Mesenchymal stem cell (in vitro differentiated cells and primary cell): ENCODE measurements around the gene SLC7A9.
"Not testable (repeated sequence)": the region's sequence is repeated elsewhere in the genome, so short reads cannot be mapped to it uniquely, and the experiment has no call there.

Source experiments
- DNase-seq: peaks from one replicate; pipeline ENCODE4 v3.0.0-alpha.2; 2013
- H2AFZ ChIP-seq: one replicate; pipeline ENCODE4 v1.6.1; 2013; ENCODE audit warnings: low read depth, mild to moderate bottlenecking, control low read depth, inconsistent platforms, low read length, moderate library complexity
- H2AK5ac ChIP-seq: 2 replicates; pipeline ENCODE4 v1.6.1; 2013; ENCODE audit warnings: low read length, moderate library complexity, mild to moderate bottlenecking, inconsistent platforms; ENCODE audit not compliant: severe bottlenecking
- H2BK120ac ChIP-seq: one replicate; pipeline ENCODE4 v1.6.1; 2013; ENCODE audit warnings: low read depth, mild to moderate bottlenecking, inconsistent platforms, low read length, moderate library complexity
- H2BK12ac ChIP-seq, 2 experiments: one replicate each; pipeline ENCODE4 v1.6.1; 2013; ENCODE audit warnings: inconsistent platforms in 2 of 2, low read length in 2 of 2, mild to moderate bottlenecking in 2 of 2, moderate library complexity in 2 of 2, control low read depth in 1 of 2
- H2BK15ac ChIP-seq: one replicate; pipeline ENCODE4 v1.6.1; 2013; ENCODE audit warnings: mild to moderate bottlenecking, low read depth, inconsistent platforms; ENCODE audit not compliant: poor library complexity, severe bottlenecking
- H2BK5ac ChIP-seq: 2 replicates; pipeline ENCODE4 v1.6.1; 2013; ENCODE audit warnings: low read depth, mild to moderate bottlenecking, low read length, control low read depth, inconsistent platforms; ENCODE audit not compliant: poor library complexity, severe bottlenecking
- H3K14ac ChIP-seq, 2 experiments: one replicate each; pipeline ENCODE4 v1.6.1; 2013; ENCODE audit warnings: inconsistent platforms in 2 of 2, low read length in 2 of 2, control low read depth in 1 of 2, mild to moderate bottlenecking in 1 of 2, moderate library complexity in 1 of 2
- H3K18ac ChIP-seq, 2 experiments: one replicate each; pipeline ENCODE4 v1.6.1; 2013; ENCODE audit warnings: inconsistent platforms in 2 of 2, low read length in 2 of 2, control low read depth in 1 of 2, low read depth in 1 of 2, mild to moderate bottlenecking in 1 of 2
- H3K23ac ChIP-seq, 2 experiments: one replicate each; pipeline ENCODE4 v1.6.1; 2013; ENCODE audit warnings: inconsistent platforms in 2 of 2, low read length in 2 of 2, mild to moderate bottlenecking in 2 of 2, moderate library complexity in 2 of 2, control low read depth in 1 of 2
- H3K27ac ChIP-seq: 2 replicates; pipeline ENCODE4 v1.5.1; 2013; ENCODE audit warnings: mild to moderate bottlenecking, moderate library complexity, low read length, control low read depth, inconsistent platforms; ENCODE audit not compliant: poor library complexity, severe bottlenecking
- H3K27me3 ChIP-seq, 2 experiments: 2 replicates each; pipeline versions ENCODE4 v1.6.1 to v1.7.0; 2013; ENCODE audit warnings: low read length in 2 of 2, mild to moderate bottlenecking in 2 of 2, moderate library complexity in 2 of 2, control low read depth in 1 of 2, inconsistent platforms in 1 of 2; ENCODE audit not compliant: control insufficient read depth in 1 of 2, insufficient read depth in 1 of 2
- H3K36me3 ChIP-seq, 2 experiments: 2 replicates each; pipeline versions ENCODE4 v1.6.1 to v1.7.0; 2013; ENCODE audit warnings: low read length in 2 of 2, control low read depth in 1 of 2, inconsistent platforms in 1 of 2, low read depth in 1 of 2, mild to moderate bottlenecking in 1 of 2; ENCODE audit not compliant: insufficient read depth in 2 of 2, control insufficient read depth in 1 of 2
- H3K4ac ChIP-seq, 2 experiments: one replicate each; pipeline ENCODE4 v1.6.1; 2013; ENCODE audit warnings: inconsistent platforms in 2 of 2, low read length in 2 of 2, mild to moderate bottlenecking in 2 of 2, moderate library complexity in 2 of 2, control low read depth in 1 of 2, low read depth in 1 of 2
- H3K4me1 ChIP-seq: 2 replicates; pipeline ENCODE4 v1.6.1; 2013; ENCODE audit warnings: low read depth, low read length, control low read depth; ENCODE audit not compliant: control insufficient read depth, insufficient read depth
- H3K4me2 ChIP-seq: 2 replicates; pipeline ENCODE4 v1.6.1; 2013; ENCODE audit warnings: low read length, mild to moderate bottlenecking, inconsistent platforms; ENCODE audit not compliant: poor library complexity, severe bottlenecking
- H3K4me3 ChIP-seq, 2 experiments: 2 replicates each; pipeline versions ENCODE4 v1.5.1 to v1.7.0; 2013; ENCODE audit warnings: low read length in 2 of 2, mild to moderate bottlenecking in 2 of 2, control low read depth in 1 of 2, low read depth in 1 of 2; ENCODE audit not compliant: insufficient read depth in 1 of 2
- H3K79me1 ChIP-seq: replicated peaks from 2 replicates; pipeline ENCODE4 v1.6.1; 2013; ENCODE audit warnings: mild to moderate bottlenecking, control low read depth, low read length, inconsistent platforms; ENCODE audit not compliant: poor library complexity, severe bottlenecking
- H3K9ac ChIP-seq: 2 replicates; pipeline ENCODE4 v1.7.0; 2013; ENCODE audit warnings: mild to moderate bottlenecking, low read length, moderate library complexity
- H3K9me3 ChIP-seq: 2 replicates; pipeline ENCODE4 v1.7.0; 2013; ENCODE audit warnings: mild to moderate bottlenecking, low read length; ENCODE audit not compliant: control insufficient read depth
- H4K8ac ChIP-seq: one replicate; pipeline ENCODE4 v1.6.1; 2013; ENCODE audit warnings: inconsistent platforms, mild to moderate bottlenecking, low read length, moderate library complexity
- H4K91ac ChIP-seq: one replicate; pipeline ENCODE4 v1.6.1; 2013; ENCODE audit warnings: mild to moderate bottlenecking, low read length, inconsistent platforms
- WGBS: methylation state at CpG from one replicate; pipeline ENCODE4 v1.1.7; 2013; ENCODE audit warnings: mixed read lengths; 5-methylcytosine and 5-hydroxymethylcytosine counted together

Gene SLC7A9

DNA sequence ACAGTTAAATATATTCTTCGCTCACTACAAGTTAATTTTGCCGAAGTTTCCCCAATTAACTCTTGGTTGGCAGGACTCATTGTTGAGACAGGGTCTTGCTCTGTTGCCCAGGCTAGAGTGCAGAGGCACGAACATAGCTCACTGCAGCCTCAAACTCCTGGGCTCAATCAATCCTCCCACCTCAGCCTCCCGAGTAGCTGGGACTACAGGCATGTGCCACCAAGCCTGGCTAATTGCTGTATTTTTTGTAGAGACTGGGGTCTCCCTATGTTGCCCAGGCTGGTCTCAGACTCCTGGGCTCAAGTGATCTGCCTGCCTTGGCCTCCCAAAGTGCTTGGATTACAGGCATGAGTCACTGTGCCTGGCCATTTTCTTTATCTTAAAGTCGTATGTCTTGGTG lies 15.7 kb upstream of the SLC7A9 start:
- H3K4me2 ChIP-seq, H3K27ac ChIP-seq, H3K79me1 ChIP-seq, H3K4ac ChIP-seq, H2BK5ac ChIP-seq, H3K27me3 ChIP-seq, DNase-seq, H3K18ac ChIP-seq, H2BK15ac ChIP-seq, H2BK12ac ChIP-seq, H3K9ac ChIP-seq, H4K91ac ChIP-seq, H2BK120ac ChIP-seq, H2AK5ac ChIP-seq, H3K9me3 ChIP-seq, H3K23ac ChIP-seq, H4K8ac ChIP-seq, H2AFZ ChIP-seq, H3K4me1 ChIP-seq, H3K4me3 ChIP-seq, H3K14ac ChIP-seq: not testable (repeated sequence)
- H3K36me3 ChIP-seq: peaks cover 25 to 29% of the 10 kb centered on the region in 2 experiments
- 86% methylated on average over 5 of the region's 5 CpGs for WGBS

DNA sequence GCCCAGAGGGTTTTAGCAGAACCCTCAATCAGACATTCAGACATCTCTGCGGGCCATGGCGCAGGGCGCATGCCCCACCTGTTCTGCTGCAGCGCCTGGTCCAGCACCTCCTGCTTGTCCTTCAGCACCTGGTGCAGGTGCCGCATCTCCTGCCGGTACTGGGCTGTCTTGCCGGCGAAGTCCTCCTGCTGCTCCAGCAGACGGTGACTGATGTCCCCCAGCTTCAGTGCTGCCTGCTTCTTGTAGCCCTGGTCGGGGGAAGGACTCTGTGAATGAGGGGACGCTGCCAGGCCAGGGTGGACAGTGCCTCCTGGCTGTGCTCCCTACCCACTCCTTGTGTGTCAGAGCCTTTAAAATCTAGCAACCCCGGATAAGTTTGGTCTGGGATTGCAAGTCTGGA lies 12.2 kb upstream of the SLC7A9 start:
- H2BK12ac ChIP-seq: no peak overlapping the region
- no peak overlapping the region for H2BK15ac ChIP-seq
- no peak overlapping the region for H3K27ac ChIP-seq
- H3K9ac ChIP-seq: no peak overlapping the region
- H2BK5ac ChIP-seq: no peak overlapping the region
- H3K4me2 ChIP-seq: no peak overlapping the region
- H3K9me3 ChIP-seq: no peaks in the 10 kb centered on the region
- H2AK5ac ChIP-seq: no peak overlapping the region
- H3K4me3 ChIP-seq: no peak overlapping the region
- H3K4me1 ChIP-seq: peaks cover 6% of the 10 kb centered on the region
- H4K91ac ChIP-seq: no peak overlapping the region
- H2AFZ ChIP-seq: no peak overlapping the region
- H3K4ac ChIP-seq: no peak overlapping the region
- no peak for DNase-seq
- H3K36me3 ChIP-seq: peaks cover 30 to 33% of the 10 kb centered on the region in 2 experiments
- no peak overlapping the region for H3K14ac ChIP-seq
- no peaks in the 10 kb centered on the region for H3K27me3 ChIP-seq
- no peak overlapping the region for H3K23ac ChIP-seq
- no peak overlapping the region for H2BK120ac ChIP-seq
- H3K18ac ChIP-seq: no peak overlapping the region
- no peaks in the 10 kb centered on the region for H3K79me1 ChIP-seq
- 97% methylated on average over 11 of the region's 12 CpGs for WGBS
- no peak overlapping the region for H4K8ac ChIP-seq

DNA sequence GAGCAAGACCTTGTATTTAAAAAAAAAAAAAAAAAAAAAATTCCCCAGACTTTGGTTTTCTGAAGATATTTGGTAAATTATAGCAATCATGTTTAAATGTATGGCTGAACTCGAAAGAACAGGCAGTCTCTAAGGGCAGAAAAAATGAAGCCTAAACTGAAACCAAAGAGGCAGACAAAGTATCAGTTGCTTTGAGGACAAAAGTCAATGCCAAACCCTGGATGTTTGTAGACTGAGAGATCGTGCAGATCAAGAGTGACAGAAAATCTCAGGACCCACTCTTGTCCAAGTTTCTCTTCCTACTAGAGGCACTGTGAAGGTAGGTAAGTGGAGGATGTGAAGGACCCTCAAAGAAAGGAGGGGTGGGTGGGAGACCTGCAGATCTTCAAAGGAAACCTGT lies 11.1 kb upstream of the SLC7A9 start:
- Histone ChIP-seq H2BK120ac (no peak overlapping the region), H3K36me3 (peaks cover 28 to 30% of the 10 kb centered on the region in 2 experiments), H2AFZ (no peak overlapping the region), H3K4ac (no peak overlapping the region), H3K9ac (no peak overlapping the region), H3K27ac (no peak overlapping the region), H3K4me2 (no peak overlapping the region), H4K8ac (no peak overlapping the region), H4K91ac (no peak overlapping the region), H2BK5ac (no peak overlapping the region), H2AK5ac (no peak overlapping the region), H3K23ac (no peak overlapping the region), H2BK15ac (no peak overlapping the region), H3K4me3 (no peak overlapping the region), H3K4me1 (peaks cover 12% of the 10 kb centered on the region), H3K18ac (no peak overlapping the region), H3K27me3 (no peaks in the 10 kb centered on the region), H2BK12ac (no peak overlapping the region), H3K9me3 (no peaks in the 10 kb centered on the region), H3K79me1 (no peaks in the 10 kb centered on the region), H3K14ac (no peak overlapping the region)
- WGBS: 92% methylated on average over 2 of the region's 2 CpGs
- DNase-seq: no peak

GRCh38 chr19:32879741-32880140 lies 10.2 kb upstream of the SLC7A9 start:
- Histone ChIP-seq H3K9ac (no peak overlapping the region), H4K91ac (no peak overlapping the region), H2BK12ac (no peak overlapping the region), H3K36me3 (peaks cover 27 to 33% of the 10 kb centered on the region in 2 experiments), H3K9me3 (no peaks in the 10 kb centered on the region), H3K4me1 (peaks cover 16% of the 10 kb centered on the region), H2AFZ (no peak overlapping the region), H2BK120ac (no peak overlapping the region), H3K4ac (no peak overlapping the region), H4K8ac (no peak overlapping the region), H2BK15ac (no peak overlapping the region), H2BK5ac (no peak overlapping the region), H3K4me2 (no peak overlapping the region), H3K79me1 (no peaks in the 10 kb centered on the region), H3K27me3 (no peaks in the 10 kb centered on the region), H3K14ac (no peak overlapping the region), H3K4me3 (no peak overlapping the region), H3K23ac (no peak overlapping the region), H3K27ac (no peak overlapping the region), H3K18ac (no peak overlapping the region), H2AK5ac (no peak overlapping the region)
- WGBS: 93% methylated on average over 8 of the region's 8 CpGs
- DNase-seq: no peak
